ENCODE data around the gene HOGA1.

The HOGA1 gene

GRCh38 chr10:97651773-97652172, 67.6 kb downstream of the HOGA1 start:
- no peak for DNase-seq

GRCh38 chr10:97656777-97657176, 72.6 kb downstream of the HOGA1 start:
- no peak for DNase-seq

- DNase-seq, result no peak
These were observed 75.4 kb downstream of the HOGA1 start for GRCh38 chr10:97659589-97659988.

Data from NCI-H1694 treated with DMSO at 0.1 percent for 48 hours (cell line).